ENCODE results near the gene ARG1.

Gene ARG1

DNA sequence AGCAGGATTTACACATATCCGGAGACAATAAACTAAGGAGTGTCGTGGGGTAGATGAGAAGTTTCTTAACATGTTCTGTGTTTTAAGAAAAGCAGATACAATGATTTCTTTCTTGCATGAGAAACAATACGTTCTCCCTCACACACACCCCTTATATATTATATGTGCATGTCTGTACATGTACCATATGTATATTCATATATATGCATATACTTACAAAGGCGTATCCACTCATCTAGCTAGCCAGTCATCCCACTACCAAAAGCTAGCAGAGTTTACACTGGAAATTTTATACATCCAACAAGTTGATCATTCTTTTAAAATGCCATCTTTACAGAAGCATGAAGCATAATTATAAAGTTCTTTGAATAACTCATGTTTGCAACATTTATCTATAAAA is 14.9 kb downstream of the ARG1 start:
- DNase-seq = no peak

GRCh38 chr6:131588643-131589042 is 15.6 kb downstream of the ARG1 start:
- no peak for DNase-seq

GRCh38 chr6:131592935-131593334 is 19.9 kb downstream of the ARG1 start:
- DNase-seq = no peak

DNA sequence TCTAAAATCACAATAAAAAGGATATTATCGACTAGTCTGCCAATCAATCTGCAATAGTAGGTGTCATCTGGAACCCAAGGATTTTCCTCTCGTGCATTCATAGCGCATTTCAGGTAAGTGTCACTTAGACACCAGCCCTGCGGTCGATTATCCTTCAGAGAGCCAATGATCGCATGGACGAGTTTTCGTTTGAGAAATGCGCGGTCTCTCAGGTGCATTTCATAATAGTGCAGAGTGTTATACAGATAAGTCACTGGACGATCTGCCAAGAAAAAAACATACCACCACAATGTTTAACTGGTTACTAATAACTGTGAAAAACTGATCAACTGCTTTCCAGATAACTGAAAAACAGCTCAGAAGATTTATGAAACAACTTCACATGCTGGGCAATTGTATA is 21.0 kb downstream of the ARG1 start:
- DNase-seq = no peak

- DNase-seq = no peak
Observed at GRCh38 chr6:131597446-131597845, 24.4 kb downstream of the ARG1 start.

GRCh38 chr6:131600716-131601115 is 27.7 kb downstream of the ARG1 start:
- DNase-seq = no peak

- no peak for DNase-seq
Observed at GRCh38 chr6:131602781-131603312, 29.8 kb downstream of the ARG1 start.

GRCh38 chr6:131613296-131613925 is 40.4 kb downstream of the ARG1 start:
- DNase-seq = no peak

GRCh38 chr6:131615275-131615674 is 42.2 kb downstream of the ARG1 start:
- DNase-seq = no peak

DNA sequence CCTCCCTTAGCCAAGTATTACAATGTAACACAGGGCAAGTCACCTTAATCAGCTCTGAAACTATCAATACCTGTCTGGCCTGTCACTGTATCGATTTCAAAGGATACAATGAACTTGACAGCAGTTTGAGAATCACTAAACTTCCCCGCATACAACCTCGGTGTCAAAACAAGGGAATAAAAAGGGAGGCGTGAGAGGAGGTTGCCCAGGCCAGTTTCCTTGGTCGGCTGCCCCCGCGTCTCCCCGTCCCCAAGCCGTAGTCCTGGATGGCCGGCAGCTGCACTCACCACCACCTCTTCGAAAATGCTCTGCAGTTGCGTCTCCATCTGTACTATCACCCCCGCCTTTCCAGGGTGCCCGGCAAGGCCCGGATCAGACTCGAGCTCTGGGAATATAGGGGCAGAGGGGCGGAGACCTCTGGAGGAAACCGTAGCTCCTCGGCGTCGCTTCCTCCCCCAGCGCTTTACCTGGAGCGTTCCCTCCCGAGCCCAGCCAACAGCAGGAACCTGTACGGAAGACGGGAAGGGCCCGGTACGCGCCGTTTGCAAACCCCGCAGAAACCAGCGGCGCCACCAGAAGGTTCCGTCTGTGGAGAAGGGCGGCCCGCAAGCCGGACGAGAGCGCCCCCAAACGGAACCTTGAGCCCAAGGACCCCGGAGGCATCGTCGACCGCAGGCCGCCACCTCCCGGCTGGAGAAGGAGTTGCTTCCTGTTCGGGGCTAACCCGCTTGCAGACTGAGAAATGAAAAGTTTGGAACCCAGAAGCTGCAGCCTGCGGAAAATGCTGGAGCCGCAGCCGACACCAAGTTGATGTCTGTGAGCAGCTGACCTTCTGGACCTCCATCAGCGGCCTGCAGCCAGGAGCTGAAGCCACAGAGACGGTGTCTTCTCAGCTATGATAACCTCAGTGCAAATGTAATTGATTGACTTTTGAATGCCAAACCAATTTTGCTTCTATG is 55.0 kb downstream of the ARG1 start, which contains the start of gene MED23:
MED23 (minus strand) TSS at position 519 of the 959 bp plus-strand sequence; CDS start at position 326, 193 bp downstream.
- DNase-seq = peak; percentile 94

DNA sequence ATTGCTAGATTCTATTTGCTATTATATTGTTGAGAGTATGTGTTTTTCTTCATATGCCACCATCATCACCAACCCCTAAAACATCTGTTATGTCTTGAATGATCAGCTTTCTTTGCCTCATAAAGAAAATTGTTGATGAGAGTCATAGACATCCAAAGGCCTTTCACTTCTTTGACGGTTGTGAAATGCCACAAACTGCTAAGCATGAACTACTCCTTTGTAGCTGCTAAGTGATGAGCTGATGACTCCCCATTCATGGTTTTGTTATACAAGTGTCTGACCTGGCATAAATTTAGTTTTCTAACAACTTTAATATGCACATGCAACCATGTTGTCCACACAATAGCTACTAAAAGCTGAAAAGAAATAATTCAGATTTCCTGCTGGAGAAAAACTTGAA is 55.7 kb downstream of the ARG1 start:
- DNase-seq = no peak

DNA sequence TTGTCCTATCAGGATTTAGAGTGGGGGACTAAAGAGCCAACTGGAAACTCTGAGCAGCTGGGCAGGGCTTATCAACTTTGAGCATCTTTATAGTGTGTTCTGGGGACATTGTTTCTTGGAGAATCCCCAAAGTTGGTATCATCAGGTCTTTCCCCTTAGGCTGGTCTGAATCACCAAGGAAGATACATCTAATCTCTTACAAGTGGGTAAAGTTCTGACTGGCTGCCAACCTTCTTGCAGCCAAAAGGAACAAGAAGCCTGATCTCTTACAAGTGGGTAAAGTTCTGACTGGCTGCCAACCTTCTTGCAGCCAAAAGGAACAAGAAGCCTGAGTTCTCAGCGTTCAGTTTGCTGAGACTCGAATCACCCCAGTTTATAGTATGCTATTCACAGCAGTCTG is 56.6 kb downstream of the ARG1 start:
- no peak for DNase-seq

GRCh38 chr6:131631625-131632289 is 58.7 kb downstream of the ARG1 start:
- no peak for DNase-seq

All from NCI-H2171 treated with DMSO at 0.1 percent for 48 hours (cell line).